Endothelial cell of umbilical vein (primary cell): ENCODE data around the gene GIPC3. TPM values are rescaled to one million over a fixed set of nuclear protein-coding genes. Genes with fewer than 3 reads are reported as not detected.

Source experiments
- BruUV-seq: library from RNA; stranded (reverse); fragments of 400-500 nt; replicated peaks from 2 replicates; lab custom pipeline; 2021; lab: Mats Ljungman, UMichigan
- CTCF ChIA-PET: fragments of 300-600, 350-600 bp; sonication (Branson Sonifier 250); formaldehyde crosslinking; loops from one replicate; lab custom pipeline; 2021; ENCODE audit warnings: antibody characterized with exemption, inconsistent platforms; lab: Charles Lee
- POLR2A ChIA-PET: fragments of 300-600, 350-600 bp; sonication (Branson Sonifier 250); formaldehyde crosslinking; loops from one replicate; lab custom pipeline; 2021; ENCODE audit warnings: antibody characterized with exemption, inconsistent platforms; lab: Charles Lee
- DNase-seq: peaks from one replicate; pipeline ENCODE4 v3.0.0-alpha.2; 2011; ENCODE audit warnings: low read depth, low spot score
- FAIRE-seq: peaks from 2 replicates; lab custom pipeline; 2011; peaks lifted over from hg19 to GRCh38; lab: Jason Lieb, UNC
- H2AFZ ChIP-seq: 2 replicates; pipeline ENCODE4 v1.6.0; 2012; ENCODE audit warnings: low read depth, low read length, control low read depth, inconsistent platforms
- H3K27ac ChIP-seq: 2 replicates; pipeline ENCODE4 v1.5.1; 2011; ENCODE audit warnings: low read depth, mild to moderate bottlenecking, control low read depth, low read length, moderate library complexity; ENCODE audit not compliant: insufficient read depth
- H3K27me3 ChIP-seq, 2 experiments: 2 replicates each; pipeline versions ENCODE4 v1.6.0 to v1.6.1; 2011; ENCODE audit warnings: low read length in 2 of 2, mixed read lengths in 1 of 2; ENCODE audit not compliant: control insufficient read depth in 2 of 2, insufficient read depth in 2 of 2
- H3K36me3 ChIP-seq, 2 experiments: 2 replicates in 1 of 2; 3 replicates in 1 of 2; pipeline ENCODE4 v1.5.1; 2011; ENCODE audit warnings: low read length in 2 of 2, mild to moderate bottlenecking in 1 of 2, moderate library complexity in 1 of 2; ENCODE audit not compliant: control insufficient read depth in 2 of 2, insufficient read depth in 2 of 2; ENCODE audit errors: extremely low read depth in 1 of 2
- H3K4me1 ChIP-seq: 3 replicates; pipeline ENCODE4 v1.5.1; 2011; ENCODE audit warnings: mild to moderate bottlenecking, low read length; ENCODE audit not compliant: control insufficient read depth, insufficient read depth; ENCODE audit errors: extremely low read depth
- H3K4me2 ChIP-seq: 2 replicates; pipeline ENCODE4 v1.6.1; 2011; ENCODE audit warnings: low read length, control low read depth, mixed read lengths; ENCODE audit not compliant: insufficient read depth
- H3K4me3 ChIP-seq, 3 experiments: fragments of 200-600 bp in 1 of 3; sonication (generic), shearing (Covaris generic) in 1 of 3; replicated peaks in 1 of 3; 2 replicates each; pipeline ENCODE4 v1.5.1; 2011 to 2016; ENCODE audit warnings: control low read depth in 3 of 3, low read length in 3 of 3, mild to moderate bottlenecking in 2 of 3, inconsistent platforms in 1 of 3, low read depth in 1 of 3, moderate library complexity in 1 of 3; ENCODE audit not compliant: insufficient read depth in 1 of 3
- H3K79me2 ChIP-seq: 2 replicates; pipeline ENCODE4 v1.6.0; 2012; ENCODE audit warnings: low read length, inconsistent platforms; ENCODE audit not compliant: control insufficient read depth, insufficient read depth
- H3K9ac ChIP-seq: replicated peaks from 2 replicates; pipeline ENCODE3; 2011; ENCODE audit warnings: low read length, control low read depth; ENCODE audit not compliant: insufficient read depth; ENCODE audit errors: extremely low read depth
- H3K9me1 ChIP-seq: replicated peaks from 3 replicates; pipeline ENCODE4 v1.6.0; 2011; ENCODE audit warnings: mild to moderate bottlenecking, low read length; ENCODE audit not compliant: control insufficient read depth, insufficient read depth; ENCODE audit errors: extremely low read depth
- H3K9me3 ChIP-seq: replicated peaks from 2 replicates; pipeline ENCODE4 v1.5.1; 2012; ENCODE audit warnings: low read length, inconsistent platforms; ENCODE audit not compliant: control insufficient read depth, insufficient read depth
- H4K20me1 ChIP-seq: replicated peaks from 2 replicates; pipeline ENCODE3; 2011; ENCODE audit warnings: mild to moderate bottlenecking, low read length; ENCODE audit not compliant: control insufficient read depth, insufficient read depth; ENCODE audit errors: extremely low read depth
- EZH2 ChIP-seq: IDR thresholded peaks from 2 replicates; pipeline ENCODE4 v1.6.1; 2012; ENCODE audit warnings: borderline replicate concordance, low read depth, mild to moderate bottlenecking, moderate library complexity, low read length, inconsistent platforms; ENCODE audit not compliant: severe bottlenecking
- FOS ChIP-seq: IDR thresholded peaks from 2 replicates; pipeline ENCODE4 v1.6.1; 2011; ENCODE audit warnings: mild to moderate bottlenecking, low read length, moderate library complexity, borderline replicate concordance; ENCODE audit not compliant: insufficient read depth
- GATA2 ChIP-seq: IDR thresholded peaks from 2 replicates; pipeline ENCODE4 v1.7.0; 2011; ENCODE audit warnings: low read depth, mild to moderate bottlenecking, moderate library complexity, mixed read lengths, low read length; ENCODE audit not compliant: insufficient read length, insufficient read depth
- JUN ChIP-seq: IDR thresholded peaks from 2 replicates; pipeline ENCODE4 v1.6.1; 2011; ENCODE audit warnings: borderline replicate concordance, low read depth; ENCODE audit not compliant: insufficient read length, insufficient read depth
- MYC ChIP-seq: IDR thresholded peaks from one replicate; pipeline ENCODE4 v1.6.1; 2011; ENCODE audit warnings: mild to moderate bottlenecking, low read depth, low read length
- POLR2A ChIP-seq: IDR thresholded peaks from 2 replicates; pipeline ENCODE4 v1.6.1; 2012; ENCODE audit warnings: low read depth, mild to moderate bottlenecking, control low read depth, low read length
- POLR2AphosphoS5 ChIP-seq: IDR thresholded peaks from 2 replicates; pipeline ENCODE4 v1.6.1; 2012; ENCODE audit warnings: low read depth, mild to moderate bottlenecking, control low read depth, low read length, moderate library complexity; ENCODE audit not compliant: insufficient read depth
- dilution Hi-C: fragments of 300-500 bp; cut with MboI; formaldehyde crosslinking; loops from one replicate; pipeline ENCODE4 v1.15.0; 2019; ENCODE audit warnings: low sequenced_read_pairs; ENCODE audit not compliant: extremely low pct_ligation_motif_present
- intact Hi-C: fragments of 100-400 bp; cut with micrococcal nuclease; formaldehyde crosslinking; loops from one replicate; pipeline ENCODE4 v1.10.0; 2022
- polyA plus RNA-seq, 4 experiments: library from polyadenylated mRNA; depleted of rRNA in 3 of 4; stranded (reverse) in 3 of 4; unstranded in 1 of 4; fragments of >200 nt; gene quantifications; 2 replicates each; pipeline versions ENCODE4 v1.2.1 to v1.2.3, GENCODE V29; 2011 to 2012; ENCODE audit warnings: missing spikeins in 1 of 4
- total RNA-seq: library from RNA; stranded (reverse); gene quantifications from 2 replicates; pipeline ENCODE4 v1.2.3, GENCODE V29; 2021
- TF ChIP-seq, protein P1 (sequence below), 2 donors: IDR thresholded peaks; 1 replicate in 1 of 2; 2 replicates in 1 of 2; pipeline ENCODE4 v1.5.1; 2011; ENCODE audit warnings: low read length in 2 of 2, mild to moderate bottlenecking in 2 of 2, moderate library complexity in 2 of 2, control low read depth in 1 of 2, inconsistent platforms in 1 of 2, low read depth in 1 of 2; ENCODE audit not compliant: insufficient read depth in 1 of 2; ENCODE audit errors: extremely low read depth in 1 of 2
- TF ChIP-seq, protein P2 (sequence below): IDR thresholded peaks from 2 replicates; pipeline ENCODE4 v1.6.1; 2011; ENCODE audit not compliant: insufficient read depth, insufficient read length

Gene GIPC3
- total and polyA plus RNA-seq, 2 donors (not counting 3 experiments of a cell fraction or from before 2014, with no cell fraction given): 2.2 to 6.6 TPM

DNA sequence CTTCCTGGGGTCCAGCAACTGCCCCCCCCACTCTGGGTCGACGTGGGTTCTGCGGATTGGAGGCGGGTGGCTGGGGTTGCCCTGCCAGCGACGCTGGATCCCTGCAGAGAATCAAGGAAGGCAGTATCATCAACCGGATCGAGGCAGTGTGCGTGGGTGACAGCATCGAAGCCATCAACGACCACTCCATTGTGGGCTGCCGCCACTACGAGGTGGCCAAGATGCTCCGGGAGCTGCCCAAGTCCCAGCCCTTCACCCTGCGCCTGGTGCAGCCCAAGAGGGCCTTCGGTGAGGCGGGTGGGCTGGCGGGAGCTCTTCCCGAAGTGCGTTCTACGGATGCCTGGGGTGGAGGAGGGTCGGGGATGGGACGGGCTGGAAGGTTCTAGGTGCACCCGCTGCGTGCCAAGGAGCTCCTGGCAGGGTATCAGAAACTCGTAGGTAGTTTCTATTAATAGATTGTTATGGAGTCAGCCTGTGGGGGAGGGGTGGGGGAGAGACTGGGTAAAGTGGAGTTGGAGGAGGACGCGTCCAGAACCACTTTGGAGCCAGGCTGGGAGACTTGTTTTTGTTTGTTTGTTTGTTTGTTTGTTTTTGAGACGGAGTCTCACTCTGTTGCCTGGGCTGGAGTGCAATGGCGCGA is 1.5 kb downstream of the GIPC3 start:
- dilution Hi-C loops: no loop called here
- POLR2A ChIA-PET: no interaction called here

More for the DNA sequence above, 1.5 kb downstream of the GIPC3 start:
- Histone ChIP-seq H3K9me3 (no peaks in the 10 kb centered on the region), H3K4me1 (peaks cover 5% of the 10 kb centered on the region), H3K4me2 (no peak overlapping the region), H4K20me1 (no peaks in the 10 kb centered on the region), H2AFZ (no peak overlapping the region), H3K36me3 (no peaks in the 10 kb centered on the region), H3K4me3 (no peak overlapping the region), H3K9ac (no peak overlapping the region), H3K79me2 (no peaks in the 10 kb centered on the region), H3K27ac (no peak overlapping the region), H3K9me1 (no peaks in the 10 kb centered on the region), H3K27me3 (peaks cover 0 to under 1% of the 10 kb centered on the region in 2 experiments)
- BruUV-seq: no TSS peak
- CTCF ChIA-PET: interaction anchor here (0.7 to 4.1 kb wide), 8 partner anchors 13 to 41 kb away, joined by 3 to 22 read pairs (median 4); no protein-coding TSS in a partner anchor
- DNase-seq: no peak
- intact Hi-C loops: loop anchor here (1.0 kb wide), 1 partner anchor 31 kb away; no protein-coding TSS in a partner anchor
- TF ChIP-seq MYC (no peak), EZH2 (no peak), JUN (no peak), POLR2A (no peak), GATA2 (no peak), POLR2AphosphoS5 (no peak), FOS (no peak)
- TF ChIP-seq, protein P1, sequence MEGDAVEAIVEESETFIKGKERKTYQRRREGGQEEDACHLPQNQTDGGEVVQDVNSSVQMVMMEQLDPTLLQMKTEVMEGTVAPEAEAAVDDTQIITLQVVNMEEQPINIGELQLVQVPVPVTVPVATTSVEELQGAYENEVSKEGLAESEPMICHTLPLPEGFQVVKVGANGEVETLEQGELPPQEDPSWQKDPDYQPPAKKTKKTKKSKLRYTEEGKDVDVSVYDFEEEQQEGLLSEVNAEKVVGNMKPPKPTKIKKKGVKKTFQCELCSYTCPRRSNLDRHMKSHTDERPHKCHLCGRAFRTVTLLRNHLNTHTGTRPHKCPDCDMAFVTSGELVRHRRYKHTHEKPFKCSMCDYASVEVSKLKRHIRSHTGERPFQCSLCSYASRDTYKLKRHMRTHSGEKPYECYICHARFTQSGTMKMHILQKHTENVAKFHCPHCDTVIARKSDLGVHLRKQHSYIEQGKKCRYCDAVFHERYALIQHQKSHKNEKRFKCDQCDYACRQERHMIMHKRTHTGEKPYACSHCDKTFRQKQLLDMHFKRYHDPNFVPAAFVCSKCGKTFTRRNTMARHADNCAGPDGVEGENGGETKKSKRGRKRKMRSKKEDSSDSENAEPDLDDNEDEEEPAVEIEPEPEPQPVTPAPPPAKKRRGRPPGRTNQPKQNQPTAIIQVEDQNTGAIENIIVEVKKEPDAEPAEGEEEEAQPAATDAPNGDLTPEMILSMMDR (IDR thresholded peaks at IDR 0.05; ENCODE audit: extremely low read depth in 1 of 2, insufficient read depth in 1 of 2, low read depth in 1 of 2, low read length in 2 of 2): no peak
- TF ChIP-seq, protein P2, sequence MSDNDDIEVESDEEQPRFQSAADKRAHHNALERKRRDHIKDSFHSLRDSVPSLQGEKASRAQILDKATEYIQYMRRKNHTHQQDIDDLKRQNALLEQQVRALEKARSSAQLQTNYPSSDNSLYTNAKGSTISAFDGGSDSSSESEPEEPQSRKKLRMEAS: no peak
- no peak for FAIRE-seq
